Upper lobe of right lung (tissue), 1 donor: ENCODE data around the gene PCK1. TPM values are rescaled to one million over a fixed set of nuclear protein-coding genes. Genes with fewer than 3 reads are reported as not detected.

Experiments used
- ATAC-seq: fragments of 200-7000 bp; cut with Tn5 transposase; one replicate; pipeline ENCODE4 v1.9.1; 2020; ENCODE audit warnings: mild to moderate bottlenecking, moderate library complexity
- DNase-seq: peaks from one replicate; pipeline ENCODE4 v3.0.0-alpha.2; 2020
- H3K27ac ChIP-seq: fragments of 200-600 bp; one replicate; pipeline ENCODE4 v1.8.0; 2022
- H3K27me3 ChIP-seq: fragments of 200-600 bp; one replicate; pipeline ENCODE4 v1.8.0; 2022; ENCODE audit warnings: mild to moderate bottlenecking
- H3K36me3 ChIP-seq: fragments of 200-600 bp; one replicate; pipeline ENCODE4 v1.8.0; 2022
- H3K4me1 ChIP-seq: fragments of 200-600 bp; one replicate; pipeline ENCODE4 v1.8.0; 2022
- H3K4me3 ChIP-seq: fragments of 200-600 bp; one replicate; pipeline ENCODE4 v1.8.0; 2022; ENCODE audit warnings: mild to moderate bottlenecking
- H3K9me3 ChIP-seq: fragments of 200-600 bp; one replicate; pipeline ENCODE4 v1.8.0; 2022
- intact Hi-C: fragments of 100-400 bp; cut with DNase I; formaldehyde crosslinking; loops from one replicate; pipeline ENCODE4 v1.11.0; 2022
- total RNA-seq: library from RNA; stranded (reverse); fragmentation: NEBNext Ultra II Directional; extraction: Animal tissue kit (Norgen Biotek cat#: 25700); gene quantifications from one replicate; pipeline ENCODE4 v1.2.1, GENCODE V29; 2021
- TF ChIP-seq, protein P1 (sequence below): fragments of 200-600 bp; IDR thresholded peaks from one replicate; pipeline ENCODE4 v1.8.0; 2022; ENCODE audit warnings: antibody characterized with exemption
- donor health status: DM: no; HTN: yes; CAD: no; lungs with severe emphysema.

Gene PCK1
- total RNA-seq, 1 donor from 2014 or later = 4.7 TPM

DNA sequence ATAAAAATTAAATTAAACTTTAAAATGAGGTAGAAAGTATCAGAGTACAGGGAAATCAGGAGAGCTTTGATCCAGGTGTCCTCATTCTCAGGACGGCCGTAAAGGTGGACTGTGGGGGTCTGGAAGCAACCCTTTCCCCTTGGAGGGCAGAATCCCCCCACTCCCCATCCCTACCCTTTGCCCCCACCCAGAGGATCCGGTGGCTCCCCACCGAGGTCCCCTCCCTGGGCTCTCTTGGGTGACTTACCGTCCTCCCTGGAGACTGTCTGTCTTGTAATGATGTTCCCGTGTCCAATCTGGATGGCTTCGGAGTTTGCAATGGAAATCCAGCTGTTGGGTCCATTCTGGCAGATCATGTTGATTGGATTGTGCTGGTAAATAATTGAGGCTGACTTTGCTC lies 52.0 kb downstream of the PCK1 start:
- Histone ChIP-seq H3K4me1 (peaks cover 4% of the 10 kb centered on the region), H3K27ac (no peak overlapping the region), H3K9me3 (no peaks in the 10 kb centered on the region), H3K27me3 (no peaks in the 10 kb centered on the region), H3K36me3 (no peaks in the 10 kb centered on the region), H3K4me3 (no peak overlapping the region)
- ATAC-seq (no peak), DNase-seq (no peak)
- intact Hi-C loops = no loop called here
- TF ChIP-seq, protein P1, sequence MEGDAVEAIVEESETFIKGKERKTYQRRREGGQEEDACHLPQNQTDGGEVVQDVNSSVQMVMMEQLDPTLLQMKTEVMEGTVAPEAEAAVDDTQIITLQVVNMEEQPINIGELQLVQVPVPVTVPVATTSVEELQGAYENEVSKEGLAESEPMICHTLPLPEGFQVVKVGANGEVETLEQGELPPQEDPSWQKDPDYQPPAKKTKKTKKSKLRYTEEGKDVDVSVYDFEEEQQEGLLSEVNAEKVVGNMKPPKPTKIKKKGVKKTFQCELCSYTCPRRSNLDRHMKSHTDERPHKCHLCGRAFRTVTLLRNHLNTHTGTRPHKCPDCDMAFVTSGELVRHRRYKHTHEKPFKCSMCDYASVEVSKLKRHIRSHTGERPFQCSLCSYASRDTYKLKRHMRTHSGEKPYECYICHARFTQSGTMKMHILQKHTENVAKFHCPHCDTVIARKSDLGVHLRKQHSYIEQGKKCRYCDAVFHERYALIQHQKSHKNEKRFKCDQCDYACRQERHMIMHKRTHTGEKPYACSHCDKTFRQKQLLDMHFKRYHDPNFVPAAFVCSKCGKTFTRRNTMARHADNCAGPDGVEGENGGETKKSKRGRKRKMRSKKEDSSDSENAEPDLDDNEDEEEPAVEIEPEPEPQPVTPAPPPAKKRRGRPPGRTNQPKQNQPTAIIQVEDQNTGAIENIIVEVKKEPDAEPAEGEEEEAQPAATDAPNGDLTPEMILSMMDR = no peak

DNA sequence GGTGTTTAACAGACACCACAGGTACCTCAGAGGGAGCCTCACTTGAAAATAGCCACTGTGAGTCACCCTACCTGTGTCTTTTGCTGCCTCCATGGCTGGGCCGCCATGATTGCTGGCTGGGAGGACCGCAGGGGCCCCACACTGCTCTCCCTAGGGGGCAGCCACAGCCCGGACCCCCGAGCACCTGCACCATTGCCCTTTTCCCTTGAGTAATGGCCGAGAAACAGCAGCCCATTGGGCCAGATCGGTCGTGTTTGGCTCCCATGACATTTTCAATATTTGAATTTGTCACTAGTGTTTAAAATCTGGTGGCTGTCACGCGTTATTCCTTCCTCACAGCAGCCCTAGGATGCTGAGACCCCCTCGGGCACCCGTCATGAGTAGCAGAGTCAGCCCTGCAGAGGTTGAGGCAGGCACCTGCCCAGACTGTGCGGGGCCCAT lies 52.6 kb downstream of the PCK1 start:
- H3K4me3 ChIP-seq = no peak overlapping the region
- no peak overlapping the region for H3K27ac ChIP-seq
- no peaks in the 10 kb centered on the region for H3K27me3 ChIP-seq
- ATAC-seq (no peak), DNase-seq (no peak)
- TF ChIP-seq, protein P1 = no peak
- peaks cover 4% of the 10 kb centered on the region for H3K4me1 ChIP-seq
- no peaks in the 10 kb centered on the region for H3K36me3 ChIP-seq
- H3K9me3 ChIP-seq = no peaks in the 10 kb centered on the region
- intact Hi-C loops = no loop called here

DNA sequence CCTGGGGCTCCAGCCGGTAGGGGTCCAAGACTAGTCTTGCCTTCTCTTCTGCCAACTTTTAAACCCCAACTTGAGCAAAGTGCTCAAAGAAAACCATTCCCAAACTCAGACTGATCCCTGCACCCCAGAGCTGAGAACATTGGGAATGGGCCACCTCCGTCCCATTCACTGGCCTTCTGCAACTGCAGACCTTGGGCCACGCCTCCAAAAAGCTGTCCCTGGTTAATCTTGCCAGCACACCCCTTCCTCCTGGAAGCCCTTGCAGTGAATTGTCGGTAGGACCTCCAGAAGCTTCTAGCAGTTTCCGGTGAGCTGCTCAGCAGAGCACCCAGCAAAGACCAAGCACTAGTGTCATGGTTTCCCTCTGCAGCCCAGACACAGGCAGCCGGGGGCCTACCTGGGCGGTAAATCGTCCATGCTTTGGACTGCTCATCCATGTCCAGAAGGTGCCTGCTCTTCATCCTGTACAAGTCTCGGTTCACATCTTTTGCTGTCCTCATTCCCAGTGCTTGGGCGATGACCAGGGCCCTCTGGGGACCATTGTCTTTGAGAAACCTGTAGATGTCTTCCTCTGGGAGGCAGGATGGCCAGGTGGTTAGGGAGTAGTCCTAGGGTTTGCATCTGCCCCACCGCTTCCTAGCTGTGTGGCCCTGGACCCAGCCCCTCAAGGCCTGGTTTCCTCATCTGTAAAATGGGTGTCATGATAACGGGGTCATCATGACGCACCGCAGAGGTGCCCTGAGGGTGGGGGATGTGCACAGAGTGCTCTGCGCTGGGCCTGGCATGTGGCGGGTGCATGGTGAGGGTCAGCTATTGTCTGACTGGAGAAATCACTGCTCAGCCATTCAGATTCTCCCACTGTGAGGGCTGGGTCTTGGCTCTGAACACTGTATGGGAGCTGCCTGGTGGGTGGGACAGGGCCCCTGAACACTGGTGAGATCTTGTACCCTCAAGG lies 53.9 kb downstream of the PCK1 start:
- Histone ChIP-seq H3K36me3 (no peaks in the 10 kb centered on the region), H3K4me3 (no peak overlapping the region), H3K27me3 (no peaks in the 10 kb centered on the region), H3K9me3 (no peaks in the 10 kb centered on the region), H3K4me1 (peaks cover 4% of the 10 kb centered on the region), H3K27ac (no peak overlapping the region)
- ATAC-seq (no peak), DNase-seq (no peak)
- TF ChIP-seq, protein P1 = no peak
- intact Hi-C loops = no loop called here

DNA sequence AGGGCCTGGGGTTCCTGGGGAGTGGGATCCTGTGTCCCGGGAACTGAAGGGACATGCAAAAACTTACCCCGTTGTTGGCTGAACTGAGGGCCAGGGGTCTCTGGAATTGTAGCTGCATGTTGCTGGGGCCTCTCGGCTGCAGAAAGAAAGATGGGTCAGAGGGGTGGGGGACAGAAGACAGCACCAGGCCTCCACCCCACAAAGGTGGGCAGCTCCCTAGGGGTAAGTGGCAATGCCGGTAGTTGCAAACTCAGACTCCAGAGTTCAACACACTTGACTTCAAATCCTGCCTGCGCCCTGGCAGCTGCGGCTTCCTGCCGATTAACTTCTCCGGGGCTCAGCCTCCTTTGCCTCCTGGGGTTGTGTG lies 54.5 kb downstream of the PCK1 start:
- Histone ChIP-seq H3K36me3 (no peaks in the 10 kb centered on the region), H3K4me3 (no peak overlapping the region), H3K27ac (no peak overlapping the region), H3K9me3 (no peaks in the 10 kb centered on the region), H3K4me1 (peaks cover 5% of the 10 kb centered on the region), H3K27me3 (no peaks in the 10 kb centered on the region)
- intact Hi-C loops = no loop called here
- TF ChIP-seq, protein P1 = no peak
- ATAC-seq (no peak), DNase-seq (no peak)

DNA sequence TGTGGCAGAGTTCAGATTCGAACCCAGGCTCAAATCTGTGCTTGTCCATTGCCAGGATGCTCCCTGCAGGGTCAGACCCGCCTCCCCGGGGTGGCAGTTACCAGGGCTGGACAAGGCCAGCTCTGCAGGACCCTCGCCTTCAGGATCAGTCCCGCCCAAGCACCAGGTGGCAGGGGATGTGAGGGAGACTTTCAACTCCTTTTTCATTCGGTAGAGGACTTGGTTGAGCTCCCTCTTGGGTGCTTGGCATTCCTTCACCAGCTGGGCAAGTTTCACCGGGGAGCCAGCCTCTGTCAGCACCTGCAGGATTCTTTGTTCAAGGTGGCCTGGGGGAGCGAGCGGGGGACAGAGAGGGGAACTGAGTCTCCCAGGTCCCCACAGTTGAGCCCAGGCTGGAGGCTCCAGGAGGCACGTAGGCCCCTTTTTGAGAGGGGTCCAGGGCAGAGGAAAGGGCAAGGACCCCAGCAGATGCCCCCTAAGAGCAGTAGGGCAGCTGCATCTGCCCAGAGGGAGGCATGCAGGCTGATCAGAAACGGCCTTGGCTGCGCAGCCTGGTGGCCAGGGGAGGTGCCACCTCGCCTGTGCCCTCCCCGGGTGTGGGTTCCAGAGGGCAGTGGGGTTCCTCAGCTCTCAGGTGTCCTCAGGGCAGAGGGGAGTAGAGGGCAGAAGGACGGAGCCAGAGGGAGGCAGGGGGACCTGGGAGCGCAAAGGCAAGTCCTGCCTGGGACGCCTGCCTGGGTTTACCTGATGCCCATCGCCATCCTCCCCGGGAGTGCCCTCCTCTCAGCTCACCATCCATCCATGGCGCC lies 55.4 kb downstream of the PCK1 start:
- intact Hi-C loops = no loop called here
- H3K36me3 ChIP-seq = no peaks in the 10 kb centered on the region
- no peaks in the 10 kb centered on the region for H3K9me3 ChIP-seq
- DNase-seq (no peak), ATAC-seq (no peak)
- TF ChIP-seq, protein P1 = no peak
- no peaks in the 10 kb centered on the region for H3K27me3 ChIP-seq
- H3K4me1 ChIP-seq = peaks cover 10% of the 10 kb centered on the region
- no peak overlapping the region for H3K4me3 ChIP-seq
- no peak overlapping the region for H3K27ac ChIP-seq
